Immature natural killer cell (primary cell): ENCODE data around the gene CNGB1. TPM values are rescaled to one million over a fixed set of nuclear protein-coding genes. Genes with fewer than 3 reads are reported as not detected.
"Not testable (repeated sequence)": the region's sequence is repeated elsewhere in the genome, so short reads cannot be mapped to it uniquely, and the experiment has no call there.

Source experiments
- DNase-seq, 3 donors: peaks; one replicate each; pipeline ENCODE4 v3.0.0; 2022; ENCODE audit warnings: mixed read lengths in 1 of 3
- H3K27ac Mint-ChIP-seq, 6 donors: one replicate each; pipeline ENCODE4 v1.8.0; 2020; ENCODE audit warnings: mixed read lengths in 6 of 6, mild to moderate bottlenecking in 5 of 6, inconsistent platforms in 4 of 6, moderate library complexity in 3 of 6
- H3K27me3 Mint-ChIP-seq, 3 donors: one replicate each; pipeline ENCODE4 v1.8.0; 2020 to 2021; ENCODE audit warnings: low read depth in 3 of 3, mild to moderate bottlenecking in 3 of 3, mixed read lengths in 3 of 3, moderate library complexity in 3 of 3, inconsistent platforms in 1 of 3
- H3K36me3 Mint-ChIP-seq, 3 donors: one replicate each; pipeline ENCODE4 v1.8.0; 2020; ENCODE audit warnings: mixed read lengths in 3 of 3, inconsistent platforms in 2 of 3, mild to moderate bottlenecking in 2 of 3
- H3K4me1 Mint-ChIP-seq, 2 donors: one replicate each; pipeline ENCODE4 v1.8.0; 2020; ENCODE audit warnings: inconsistent platforms in 2 of 2, mild to moderate bottlenecking in 2 of 2, mixed read lengths in 2 of 2, moderate library complexity in 1 of 2
- H3K4me3 Mint-ChIP-seq, 5 donors: one replicate each; pipeline ENCODE4 v1.8.0; 2020; ENCODE audit warnings: mild to moderate bottlenecking in 5 of 5, mixed read lengths in 5 of 5, inconsistent platforms in 3 of 5, moderate library complexity in 3 of 5
- H3K9me3 Mint-ChIP-seq, 6 donors: one replicate each; pipeline ENCODE4 v1.8.0; 2020; ENCODE audit warnings: mild to moderate bottlenecking in 6 of 6, mixed read lengths in 6 of 6, inconsistent platforms in 4 of 6, moderate library complexity in 3 of 6
- polyA plus RNA-seq, 3 donors: library from polyadenylated mRNA; unstranded; fragments of 300-500 nt; fragmentation: Illumina TruSeq; gene quantifications; one replicate each; pipeline ENCODE4 v1.2.3, GENCODE V29; 2021

The CNGB1 gene
- polyA plus RNA-seq, 3 donors from 2014 or later: not detected

DNA sequence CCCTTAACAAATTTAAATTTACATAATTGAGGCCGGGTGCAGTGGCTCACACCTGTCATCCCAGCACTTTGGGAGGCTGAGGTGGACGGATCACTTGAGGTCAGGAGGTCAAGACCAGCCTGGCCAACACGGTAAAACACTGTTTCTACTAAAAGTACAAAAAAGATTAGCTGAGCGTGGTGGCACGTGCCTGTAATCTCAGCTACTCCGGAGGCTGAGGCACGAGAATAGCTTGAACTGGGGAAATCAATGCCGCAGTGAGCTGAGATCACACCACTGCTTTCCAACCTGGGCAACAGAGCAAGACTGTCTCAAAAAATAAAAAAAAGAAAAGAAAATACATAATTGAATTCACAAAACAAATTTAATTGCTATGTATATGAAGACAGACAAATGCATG lies 112.3 kb downstream of the CNGB1 start:
- H3K36me3 Mint-ChIP-seq: no peaks in the 10 kb centered on the region
- no peaks in the 10 kb centered on the region for H3K9me3 Mint-ChIP-seq
- DNase-seq: no peak
- no peak overlapping the region for H3K4me3 Mint-ChIP-seq
- H3K27me3 Mint-ChIP-seq: peaks cover 4 to 6% (median 4%) of the 10 kb centered on the region in 3 donors
- no peak overlapping the region for H3K27ac Mint-ChIP-seq
- H3K4me1 Mint-ChIP-seq: peaks cover 6% of the 10 kb centered on the region in 2 donors

DNA sequence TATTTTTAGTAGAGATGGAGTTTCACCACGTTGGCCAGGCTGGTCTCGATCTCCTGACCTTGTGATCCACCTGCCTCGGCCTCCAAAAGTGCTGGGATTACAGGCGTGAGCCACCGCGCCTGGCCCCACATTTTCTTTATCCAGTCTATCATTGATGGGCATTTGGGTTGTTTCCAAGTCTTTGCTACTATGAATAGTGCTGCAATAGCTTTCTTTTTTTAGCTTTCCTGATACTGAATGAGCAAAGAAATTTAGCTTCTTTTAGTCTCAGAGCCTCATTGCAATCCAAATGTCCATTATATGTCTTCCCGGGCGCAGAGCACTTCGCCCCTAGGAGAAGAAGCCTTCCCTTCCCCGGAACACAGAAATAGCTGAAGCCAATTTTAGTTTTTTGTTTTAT lies 112.9 kb downstream of the CNGB1 start:
- H3K27me3 Mint-ChIP-seq, H3K27ac Mint-ChIP-seq, DNase-seq, H3K4me3 Mint-ChIP-seq, H3K36me3 Mint-ChIP-seq, H3K9me3 Mint-ChIP-seq, H3K4me1 Mint-ChIP-seq: not testable (repeated sequence)

DNA sequence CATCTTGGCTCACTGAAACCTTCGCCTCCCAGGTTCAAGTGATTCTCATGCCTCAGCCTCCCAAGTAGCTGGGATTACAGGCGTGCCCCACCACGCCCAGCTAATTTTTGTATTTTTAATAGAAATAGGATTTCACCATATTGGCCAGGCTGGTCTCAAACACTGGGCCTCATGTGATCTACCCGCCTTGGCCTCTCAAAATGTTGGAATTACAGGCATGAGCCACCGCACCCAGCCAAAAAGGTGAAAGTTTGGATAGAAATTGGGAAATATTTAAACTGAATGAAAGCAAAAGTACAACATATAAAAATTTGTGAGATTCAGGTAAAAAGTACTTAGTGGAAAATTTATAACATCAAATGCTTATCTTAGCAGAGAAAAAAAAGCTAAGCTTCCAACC lies 115.7 kb downstream of the CNGB1 start:
- H3K9me3 Mint-ChIP-seq: no peaks in the 10 kb centered on the region
- no peak overlapping the region for H3K27ac Mint-ChIP-seq
- peaks cover 0 to 5% (median 2%) of the 10 kb centered on the region in 3 donors for H3K27me3 Mint-ChIP-seq

DNA sequence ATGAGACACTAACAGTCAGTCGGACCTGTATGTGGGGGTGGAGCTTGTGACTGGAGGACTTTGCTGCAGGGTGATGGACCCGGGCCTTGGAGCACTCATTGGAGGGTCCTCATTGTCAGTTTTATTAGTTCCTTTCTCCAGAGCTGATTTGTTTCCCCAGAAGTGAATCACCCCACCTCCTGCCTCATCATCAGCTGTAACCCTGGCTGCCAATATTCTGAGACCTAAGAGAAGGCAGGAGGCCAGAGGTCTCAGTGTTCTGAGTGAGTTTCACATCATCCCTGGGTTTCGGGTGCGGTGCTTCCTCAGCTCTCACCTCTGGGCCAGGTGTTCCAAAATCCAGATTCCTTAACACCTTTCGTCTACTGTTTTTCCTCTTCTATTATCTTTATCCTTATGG lies 118.7 kb downstream of the CNGB1 start:
- Mint-ChIP-seq H3K27me3 (peaks cover 0 to 5% (median 0%) of the 10 kb centered on the region in 3 donors), H3K4me3 (no peak overlapping the region), H3K36me3 (peaks cover 0 to 4% (median 0%) of the 10 kb centered on the region in 3 donors), H3K27ac (no peak overlapping the region), H3K9me3 (no peaks in the 10 kb centered on the region), H3K4me1 (no peaks in the 10 kb centered on the region)
- DNase-seq: no peak

More for the DNA sequence above, 115.7 kb downstream of the CNGB1 start:
- no peak for DNase-seq
- Mint-ChIP-seq H3K4me1 (peaks cover 3 to 6% of the 10 kb centered on the region in 2 donors), H3K36me3 (peaks cover 0 to 4% (median 0%) of the 10 kb centered on the region in 3 donors), H3K4me3 (no peak overlapping the region)

DNA sequence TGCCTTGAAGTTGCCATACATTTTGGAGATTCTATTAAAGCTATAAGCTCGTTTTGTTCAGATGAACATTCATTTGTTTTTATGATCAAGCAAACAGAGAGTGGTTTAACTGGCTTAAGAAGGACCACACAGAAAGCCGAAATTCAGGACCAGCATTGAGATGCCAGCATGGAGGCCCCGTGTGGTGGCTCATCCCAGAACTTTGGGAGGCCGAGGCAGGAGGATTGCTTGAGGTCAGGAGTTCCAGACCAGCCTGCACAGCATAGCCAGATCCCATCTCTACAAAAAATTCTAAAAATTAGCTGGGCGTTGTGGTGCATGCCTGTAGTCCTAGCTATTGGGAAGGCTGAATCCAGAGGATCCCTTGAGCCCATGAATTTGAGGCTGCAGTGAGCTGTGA lies 122.7 kb downstream of the CNGB1 start:
- Mint-ChIP-seq H3K9me3 (no peaks in the 10 kb centered on the region), H3K36me3 (peaks cover 0 to 4% (median 0%) of the 10 kb centered on the region in 3 donors), H3K4me1 (peaks cover 7 to 13% of the 10 kb centered on the region in 2 donors), H3K27me3 (peaks cover 0 to 3% (median 2%) of the 10 kb centered on the region in 3 donors), H3K27ac (no peak overlapping the region), H3K4me3 (no peak overlapping the region)
- DNase-seq: no peak

DNA sequence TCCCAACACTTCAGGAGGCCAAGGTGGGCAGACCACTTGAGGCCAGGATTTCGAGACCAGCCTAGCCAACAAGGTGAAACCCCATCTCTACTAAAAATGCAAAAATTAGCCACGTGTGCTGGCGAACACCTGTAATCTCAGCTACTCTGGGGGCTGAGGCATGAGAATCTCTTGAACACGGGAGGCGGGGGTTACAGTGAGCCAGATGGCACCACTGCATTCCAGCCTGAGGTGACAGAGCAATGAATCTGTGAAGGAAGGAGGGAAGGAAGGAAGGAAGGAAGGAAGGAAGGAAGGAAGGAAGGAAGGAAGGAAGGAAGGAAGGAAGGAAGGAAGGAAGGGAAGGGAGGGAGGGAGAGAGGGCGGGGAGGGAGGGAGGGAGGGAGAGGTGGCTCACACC lies 124.0 kb downstream of the CNGB1 start:
- H3K27ac Mint-ChIP-seq, H3K4me3 Mint-ChIP-seq: not testable (repeated sequence)

DNA sequence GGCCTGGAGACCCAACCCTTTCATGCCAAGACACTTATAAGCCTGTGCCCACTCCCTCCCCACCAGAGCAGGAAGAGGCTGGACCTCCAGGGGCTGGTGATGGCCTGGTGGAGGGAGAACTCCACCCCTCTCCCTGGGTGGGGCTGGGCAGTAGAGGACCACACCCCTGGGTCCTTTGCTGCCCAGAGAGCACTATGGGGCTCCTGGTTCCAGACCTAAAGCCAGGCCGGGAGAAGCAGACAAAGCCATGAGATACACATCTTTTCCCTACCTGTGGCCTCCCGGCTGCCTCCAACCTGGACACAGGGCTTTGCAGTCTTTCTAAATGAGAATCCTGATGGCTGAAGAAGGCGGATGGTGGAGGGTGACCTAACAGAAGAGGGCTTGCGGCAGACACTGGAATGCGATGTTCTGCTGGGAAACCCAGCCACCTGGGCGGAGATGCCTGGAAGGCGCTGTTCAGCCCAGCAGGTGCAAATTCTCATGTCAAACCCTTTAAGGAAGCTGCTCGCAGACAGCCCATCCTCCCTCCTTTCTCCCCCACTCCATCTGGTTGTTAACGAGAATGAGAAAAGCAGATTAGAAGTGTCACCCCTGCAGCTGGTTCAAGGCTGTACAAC lies 124.7 kb downstream of the CNGB1 start:
- Mint-ChIP-seq H3K27ac (peak overlapping the region in 2 of 6 donors; percentile 22 to 79), H3K36me3 (peaks cover 0 to 2% (median 0%) of the 10 kb centered on the region in 3 donors), H3K4me3 (no peak overlapping the region), H3K27me3 (peaks cover 0 to 2% (median 0%) of the 10 kb centered on the region in 3 donors), H3K9me3 (no peaks in the 10 kb centered on the region), H3K4me1 (peaks cover 7 to 13% of the 10 kb centered on the region in 2 donors)
- DNase-seq: no peak

More for the DNA sequence above, 124.0 kb downstream of the CNGB1 start:
- peaks cover 7 to 13% of the 10 kb centered on the region in 2 donors for H3K4me1 Mint-ChIP-seq
- not testable (repeated sequence) for H3K9me3 Mint-ChIP-seq, DNase-seq, H3K36me3 Mint-ChIP-seq, H3K27me3 Mint-ChIP-seq

DNA sequence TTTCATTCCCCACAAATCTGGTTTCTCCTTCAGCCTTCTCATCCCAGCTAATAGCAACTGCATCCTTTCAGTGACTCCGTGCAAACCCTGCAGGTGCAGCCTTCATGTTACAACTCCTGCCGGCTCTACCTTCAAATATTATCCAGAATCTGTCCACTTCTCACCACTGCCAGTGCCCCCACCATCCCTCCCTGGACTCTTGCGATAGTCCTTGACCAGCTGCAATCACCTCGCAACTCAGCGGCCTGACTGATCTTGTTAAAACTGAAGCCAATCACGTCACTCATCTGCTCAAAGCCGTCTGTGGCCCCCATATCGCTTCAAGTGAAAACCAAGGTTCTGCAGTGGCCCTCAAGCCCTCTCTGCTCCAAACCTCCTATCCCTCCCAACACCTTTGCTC lies 125.8 kb downstream of the CNGB1 start:
- H3K27me3 Mint-ChIP-seq: peaks cover 0 to 2% (median 0%) of the 10 kb centered on the region in 3 donors
- no peak for DNase-seq
- no peaks in the 10 kb centered on the region for H3K36me3 Mint-ChIP-seq
- H3K4me1 Mint-ChIP-seq: peaks cover 7 to 13% of the 10 kb centered on the region in 2 donors
- peaks cover 0 to 1% (median 0%) of the 10 kb centered on the region in 6 donors for H3K9me3 Mint-ChIP-seq
- H3K27ac Mint-ChIP-seq: peak overlapping the region in 2 of 6 donors; percentile 21 to 37
- H3K4me3 Mint-ChIP-seq: no peak overlapping the region

DNA sequence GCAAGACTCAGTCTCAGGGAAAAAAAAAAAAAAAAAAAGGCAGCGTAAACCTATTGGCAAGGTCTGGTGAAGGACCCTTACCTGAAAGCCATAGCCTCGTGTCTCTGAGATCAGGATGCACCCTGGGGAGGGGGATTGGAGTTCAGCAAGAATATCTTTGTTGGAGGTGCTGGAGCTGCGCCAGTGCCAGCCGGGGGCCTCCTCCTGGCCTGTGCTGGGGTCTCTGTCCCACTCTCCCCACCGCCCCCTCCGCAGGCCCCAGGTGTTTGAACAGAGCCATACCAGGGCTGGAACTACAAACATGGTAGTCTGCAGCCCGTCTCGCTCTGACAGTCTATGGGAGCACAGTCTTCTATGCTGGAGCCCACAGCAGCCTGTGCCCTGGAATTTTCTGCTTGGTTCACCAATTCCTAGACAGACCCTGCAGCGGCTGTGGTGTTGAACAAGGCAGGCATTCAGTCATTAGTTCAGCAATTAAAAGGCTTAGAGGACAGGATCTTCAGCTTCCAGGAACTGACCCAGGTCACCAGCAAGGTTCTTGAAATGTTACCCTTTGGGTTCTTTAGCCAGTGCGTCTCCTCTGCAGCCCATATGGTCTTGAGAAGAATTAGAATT lies 126.4 kb downstream of the CNGB1 start:
- no peak for DNase-seq
- Mint-ChIP-seq H3K27me3 (peaks cover 0 to 2% (median 0%) of the 10 kb centered on the region in 3 donors), H3K9me3 (peaks cover 0 to 1% (median 0%) of the 10 kb centered on the region in 6 donors), H3K36me3 (no peaks in the 10 kb centered on the region), H3K27ac (no peak overlapping the region), H3K4me1 (peaks cover 7 to 13% of the 10 kb centered on the region in 2 donors), H3K4me3 (no peak overlapping the region)

DNA sequence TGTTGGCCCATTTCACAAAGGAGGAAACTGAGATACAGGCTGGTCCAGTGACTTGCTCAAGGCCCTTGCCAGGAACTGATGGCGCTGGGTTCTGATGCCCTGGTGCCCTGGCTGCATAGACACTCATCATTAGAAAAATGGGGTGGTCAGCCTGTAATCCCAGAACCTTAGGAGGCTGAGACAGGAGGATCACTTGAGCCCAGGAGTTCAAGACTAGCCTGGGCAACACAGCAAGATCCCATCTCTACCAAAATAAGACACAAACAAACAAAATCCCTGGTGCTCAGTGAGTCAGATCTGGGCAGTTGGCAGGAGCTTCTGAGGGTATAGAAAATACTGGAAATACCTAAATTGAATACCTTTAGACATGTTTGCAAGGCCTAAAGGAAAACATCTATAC lies 127.5 kb downstream of the CNGB1 start:
- Mint-ChIP-seq H3K4me3 (no peak overlapping the region), H3K27ac (no peak overlapping the region), H3K27me3 (peaks cover 0 to 2% (median 0%) of the 10 kb centered on the region in 3 donors), H3K9me3 (peaks cover 0 to 1% (median 0%) of the 10 kb centered on the region in 6 donors), H3K36me3 (no peaks in the 10 kb centered on the region), H3K4me1 (peaks cover 7 to 13% of the 10 kb centered on the region in 2 donors)
- DNase-seq: no peak

DNA sequence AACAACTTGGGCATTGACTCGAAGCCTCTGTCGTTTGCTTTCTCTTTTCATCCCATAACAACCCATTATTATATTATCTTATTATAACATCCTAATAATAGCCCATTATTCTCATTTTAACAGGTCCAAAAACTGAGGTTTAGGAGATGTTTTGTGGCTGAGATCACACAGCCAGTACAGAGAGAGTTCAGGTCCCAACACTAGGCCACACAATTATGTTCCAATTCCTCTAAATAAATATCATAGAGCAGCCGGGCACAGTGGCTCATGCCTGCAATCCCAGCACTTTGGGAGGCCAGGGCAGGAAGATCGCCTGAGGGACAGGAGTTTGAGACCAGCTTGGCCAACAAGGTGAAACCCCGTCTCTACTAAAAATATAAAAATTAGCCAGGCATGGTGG lies 128.3 kb downstream of the CNGB1 start:
- peaks cover 0 to 2% (median 0%) of the 10 kb centered on the region in 3 donors for H3K27me3 Mint-ChIP-seq
- H3K9me3 Mint-ChIP-seq: peaks cover 0 to 1% (median 0%) of the 10 kb centered on the region in 6 donors
- peaks cover 7 to 13% of the 10 kb centered on the region in 2 donors for H3K4me1 Mint-ChIP-seq
- no peaks in the 10 kb centered on the region for H3K36me3 Mint-ChIP-seq
- no peak overlapping the region for H3K27ac Mint-ChIP-seq
- no peak overlapping the region for H3K4me3 Mint-ChIP-seq
- DNase-seq: no peak

DNA sequence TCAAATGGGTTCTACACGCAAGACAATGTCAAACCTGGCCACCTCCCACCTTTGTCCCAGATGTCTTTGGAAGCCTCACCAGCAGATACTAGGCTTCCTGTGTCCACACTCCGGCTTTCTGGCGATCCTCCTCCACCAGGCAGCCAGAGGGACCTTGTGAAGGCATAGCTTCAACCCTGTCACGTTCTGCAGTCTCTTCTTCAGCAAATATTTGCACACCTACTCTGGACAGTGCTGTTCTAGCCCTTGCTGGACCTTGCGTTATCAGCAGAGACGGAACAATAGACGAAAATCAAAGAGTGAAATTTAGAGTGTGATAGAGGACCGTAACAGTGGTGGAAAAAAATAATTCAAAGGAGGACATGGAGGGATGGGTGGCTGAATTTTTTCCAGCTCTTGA lies 130.1 kb downstream of the CNGB1 start:
- Mint-ChIP-seq H3K27ac (no peak overlapping the region), H3K9me3 (peaks cover 0 to 1% (median 0%) of the 10 kb centered on the region in 6 donors), H3K27me3 (peaks cover 0 to 2% (median under 1%) of the 10 kb centered on the region in 3 donors)

DNA sequence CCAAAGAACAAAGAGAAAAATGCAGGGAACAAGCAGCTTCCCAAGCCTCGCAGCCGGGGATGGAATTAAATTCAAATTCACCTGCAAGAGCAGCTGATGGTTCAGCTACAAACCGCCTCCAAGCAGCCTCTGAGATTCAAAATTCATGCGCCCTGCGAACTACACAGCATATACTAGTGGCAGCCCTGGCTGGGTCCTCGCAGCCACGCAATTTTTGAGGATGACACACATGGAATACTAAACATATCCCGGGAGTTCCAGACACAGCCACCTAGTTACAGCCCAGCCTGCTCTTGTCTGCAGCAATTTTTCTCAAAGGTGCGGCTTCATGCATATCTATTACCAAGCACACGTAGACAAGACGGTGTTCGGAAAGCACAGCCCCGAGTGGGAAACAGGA lies 132.8 kb downstream of the CNGB1 start:
- Mint-ChIP-seq H3K4me1 (no peaks in the 10 kb centered on the region), H3K27me3 (peaks cover 0 to 3% (median 1%) of the 10 kb centered on the region in 3 donors), H3K36me3 (no peaks in the 10 kb centered on the region), H3K4me3 (no peak overlapping the region), H3K27ac (no peak overlapping the region), H3K9me3 (peaks cover 0 to 1% (median 0%) of the 10 kb centered on the region in 6 donors)
- DNase-seq: no peak

More for the DNA sequence above, 130.1 kb downstream of the CNGB1 start:
- H3K4me1 Mint-ChIP-seq: peaks cover 5 to 10% of the 10 kb centered on the region in 2 donors
- DNase-seq: no peak
- no peak overlapping the region for H3K4me3 Mint-ChIP-seq
- H3K36me3 Mint-ChIP-seq: no peaks in the 10 kb centered on the region

DNA sequence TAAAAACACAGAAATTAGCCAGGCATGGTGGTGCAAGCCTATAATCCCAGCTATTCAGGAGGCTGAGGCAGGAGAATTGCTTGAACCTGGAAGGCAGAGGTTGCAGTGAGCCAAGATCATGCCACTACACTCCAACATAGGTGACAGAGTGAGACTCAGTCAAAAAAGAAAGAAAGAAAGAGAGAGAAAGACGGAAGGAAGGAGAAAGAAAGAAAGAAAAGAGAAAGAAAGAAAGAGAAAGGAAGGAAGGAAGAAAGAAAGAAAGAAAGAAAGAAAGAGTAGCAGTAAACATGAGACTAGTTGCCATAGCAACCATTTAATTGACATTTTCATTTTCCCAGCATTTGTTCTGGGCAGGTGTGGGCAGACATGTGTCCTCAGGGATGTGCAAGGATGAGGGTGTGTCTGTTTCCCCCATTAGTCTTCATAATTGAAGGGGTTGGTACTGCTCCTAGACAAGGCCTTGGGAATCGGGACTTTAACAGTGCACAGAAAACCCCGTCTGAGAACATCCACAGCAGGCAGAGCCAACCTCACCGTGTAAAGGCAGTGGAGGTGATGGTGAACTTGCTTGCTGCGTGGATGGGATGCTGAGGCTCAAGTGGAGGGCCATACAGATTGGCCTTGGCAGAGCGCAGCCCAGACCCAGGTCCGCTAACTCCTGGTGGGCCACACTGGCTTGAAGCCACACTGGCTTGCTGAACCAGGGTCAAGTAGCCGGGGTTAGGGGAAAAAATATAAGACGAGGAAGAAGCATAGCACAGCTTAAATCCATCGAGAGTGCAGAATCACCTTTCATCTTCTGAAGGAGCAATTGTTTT lies 133.4 kb downstream of the CNGB1 start:
- H3K4me1 Mint-ChIP-seq: no peaks in the 10 kb centered on the region
- H3K27ac Mint-ChIP-seq: no peak overlapping the region
- no peak for DNase-seq
- peaks cover 0 to 1% (median 0%) of the 10 kb centered on the region in 6 donors for H3K9me3 Mint-ChIP-seq
- H3K36me3 Mint-ChIP-seq: no peaks in the 10 kb centered on the region
- H3K4me3 Mint-ChIP-seq: no peak overlapping the region
- peaks cover under 1 to 3% (median 1%) of the 10 kb centered on the region in 3 donors for H3K27me3 Mint-ChIP-seq
